Measurements from ENCODE around the gene FTO.

GRCh38 chr16:53884748-53885147 is 180.8 kb downstream of the FTO start:
- TF ChIP-seq, protein P1, sequence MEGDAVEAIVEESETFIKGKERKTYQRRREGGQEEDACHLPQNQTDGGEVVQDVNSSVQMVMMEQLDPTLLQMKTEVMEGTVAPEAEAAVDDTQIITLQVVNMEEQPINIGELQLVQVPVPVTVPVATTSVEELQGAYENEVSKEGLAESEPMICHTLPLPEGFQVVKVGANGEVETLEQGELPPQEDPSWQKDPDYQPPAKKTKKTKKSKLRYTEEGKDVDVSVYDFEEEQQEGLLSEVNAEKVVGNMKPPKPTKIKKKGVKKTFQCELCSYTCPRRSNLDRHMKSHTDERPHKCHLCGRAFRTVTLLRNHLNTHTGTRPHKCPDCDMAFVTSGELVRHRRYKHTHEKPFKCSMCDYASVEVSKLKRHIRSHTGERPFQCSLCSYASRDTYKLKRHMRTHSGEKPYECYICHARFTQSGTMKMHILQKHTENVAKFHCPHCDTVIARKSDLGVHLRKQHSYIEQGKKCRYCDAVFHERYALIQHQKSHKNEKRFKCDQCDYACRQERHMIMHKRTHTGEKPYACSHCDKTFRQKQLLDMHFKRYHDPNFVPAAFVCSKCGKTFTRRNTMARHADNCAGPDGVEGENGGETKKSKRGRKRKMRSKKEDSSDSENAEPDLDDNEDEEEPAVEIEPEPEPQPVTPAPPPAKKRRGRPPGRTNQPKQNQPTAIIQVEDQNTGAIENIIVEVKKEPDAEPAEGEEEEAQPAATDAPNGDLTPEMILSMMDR (IDR thresholded peaks at IDR 0.05 in 4 of 5, conservative IDR thresholded peaks at IDR 0.05 in 1 of 5), result no peak
- no peak for TF ChIP-seq POLR2A (IDR thresholded peaks at IDR 0.05)

Data from gastrocnemius medialis (tissue), 4 donors.